Neural progenitor cell (in vitro differentiated cells): ENCODE results near the gene GOLGA7B. TPM values are rescaled to one million over a fixed set of nuclear protein-coding genes. Genes with fewer than 3 reads are reported as not detected.

Experiments used
- DNase-seq: peaks from one replicate; pipeline ENCODE4 v3.0.0-alpha.2; 2016; ENCODE audit warnings: low spot score
- H2AFZ ChIP-seq: fragments of 200-600 bp; sonication (generic); replicated peaks from 2 replicates; pipeline ENCODE4 v1.6.1; 2016; ENCODE audit warnings: antibody characterized with exemption
- H3F3A ChIP-seq: fragments of 200-600 bp; sonication (generic); 2 replicates; pipeline ENCODE4 v1.6.1; 2016; ENCODE audit warnings: antibody characterized with exemption, low read depth
- H3K27ac ChIP-seq: fragments of 200-600 bp; sonication (generic); 2 replicates; pipeline ENCODE4 v1.5.1; 2016; ENCODE audit warnings: mild to moderate bottlenecking
- H3K27me3 ChIP-seq: fragments of 200-600 bp; sonication (generic); 2 replicates; pipeline ENCODE4 v1.6.1; 2016; ENCODE audit warnings: mild to moderate bottlenecking, moderate library complexity
- H3K36me3 ChIP-seq: fragments of 200-600 bp; sonication (generic); 2 replicates; pipeline ENCODE4 v1.5.1; 2016
- H3K4me1 ChIP-seq: fragments of 200-600 bp; sonication (generic); 2 replicates; pipeline ENCODE4 v1.6.1; 2016; ENCODE audit warnings: mixed run types
- H3K4me2 ChIP-seq: fragments of 200-600 bp; sonication (generic); 2 replicates; pipeline ENCODE4 v1.6.1; 2016
- H3K4me3 ChIP-seq: fragments of 200-600 bp; sonication (generic); 2 replicates; pipeline ENCODE4 v1.5.1; 2016
- H3K79me2 ChIP-seq: fragments of 200-600 bp; sonication (generic); 2 replicates; pipeline ENCODE4 v1.6.1; 2016; ENCODE audit warnings: low read depth
- H3K9ac ChIP-seq: fragments of 200-600 bp; sonication (generic); 2 replicates; pipeline ENCODE4 v1.6.1; 2016
- H3K9me3 ChIP-seq: fragments of 200-600 bp; sonication (generic); 2 replicates; pipeline ENCODE4 v1.5.1; 2016; ENCODE audit warnings: low read depth
- H4K20me1 ChIP-seq: fragments of 200-600 bp; sonication (generic); 2 replicates; pipeline ENCODE4 v1.6.1; 2016; ENCODE audit warnings: low read depth
- H3K27ac Mint-ChIP-seq: 3 replicates; pipeline ENCODE4 v1.8.0; 2021; ENCODE audit warnings: mixed read lengths
- H3K27me3 Mint-ChIP-seq: 2 replicates; pipeline ENCODE4 v1.8.0; 2022; ENCODE audit warnings: low read depth, mild to moderate bottlenecking, inconsistent platforms, moderate library complexity, mixed read lengths; ENCODE audit not compliant: insufficient read depth
- H3K36me3 Mint-ChIP-seq: 3 replicates; pipeline ENCODE4 v1.8.0; 2021; ENCODE audit warnings: mixed read lengths
- H3K4me1 Mint-ChIP-seq: 3 replicates; pipeline ENCODE4 v1.8.0; 2021; ENCODE audit warnings: mixed read lengths
- H3K4me3 Mint-ChIP-seq: 3 replicates; pipeline ENCODE4 v1.8.0; 2021; ENCODE audit warnings: mild to moderate bottlenecking, moderate library complexity, mixed read lengths
- H3K9me3 Mint-ChIP-seq: 3 replicates; pipeline ENCODE4 v1.8.0; 2020; ENCODE audit warnings: mixed read lengths
- EZH2 ChIP-seq: fragments of 200-600 bp; sonication (generic); IDR thresholded peaks from 2 replicates; pipeline ENCODE4 v1.6.1; 2017; ENCODE audit warnings: antibody characterized with exemption, mild to moderate bottlenecking, moderate library complexity
- EZH2phosphoT487 ChIP-seq: fragments of 200-600 bp; sonication (generic); IDR thresholded peaks from 2 replicates; pipeline ENCODE4 v1.6.1; 2017; ENCODE audit warnings: antibody characterized with exemption
- total RNA-seq: library from RNA; depleted of rRNA; stranded (reverse); fragments of >200 nt; gene quantifications from 2 replicates; pipeline ENCODE4 v1.2.3, GENCODE V29; 2015; ENCODE audit warnings: low replicate concordance
- TF ChIP-seq, protein P1 (sequence below): fragments of 200-600 bp; sonication (generic); IDR thresholded peaks from 2 replicates; pipeline ENCODE4 v1.5.1; 2017; ENCODE audit warnings: antibody characterized with exemption, mild to moderate bottlenecking

The GOLGA7B gene
- total RNA-seq, 1 donor from 2014 or later, result not detected

DNA sequence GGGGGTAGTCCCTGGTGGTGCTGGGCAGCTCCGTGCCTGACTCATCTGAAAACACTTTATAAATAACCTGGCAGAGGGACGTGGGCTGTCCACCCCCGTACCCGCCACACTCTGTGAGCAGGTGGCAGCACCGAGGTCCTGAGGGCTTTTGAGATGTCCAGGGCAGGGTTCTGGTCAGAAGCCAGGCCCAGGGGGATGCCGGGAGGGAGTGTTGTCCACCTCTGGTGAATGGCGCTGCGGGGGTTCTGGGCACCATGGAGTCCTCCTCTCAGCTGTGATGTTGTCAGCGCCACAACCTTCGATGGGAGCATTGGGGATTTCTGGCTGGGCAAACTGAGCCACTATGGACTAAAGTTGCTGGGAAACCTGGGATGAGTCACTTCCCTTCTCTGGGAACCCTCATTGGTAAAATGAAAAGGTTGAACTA, 27.4 kb upstream of the GOLGA7B start:
- H3K4me1 Mint-ChIP-seq, result peaks cover 10% of the 10 kb centered on the region

DNA sequence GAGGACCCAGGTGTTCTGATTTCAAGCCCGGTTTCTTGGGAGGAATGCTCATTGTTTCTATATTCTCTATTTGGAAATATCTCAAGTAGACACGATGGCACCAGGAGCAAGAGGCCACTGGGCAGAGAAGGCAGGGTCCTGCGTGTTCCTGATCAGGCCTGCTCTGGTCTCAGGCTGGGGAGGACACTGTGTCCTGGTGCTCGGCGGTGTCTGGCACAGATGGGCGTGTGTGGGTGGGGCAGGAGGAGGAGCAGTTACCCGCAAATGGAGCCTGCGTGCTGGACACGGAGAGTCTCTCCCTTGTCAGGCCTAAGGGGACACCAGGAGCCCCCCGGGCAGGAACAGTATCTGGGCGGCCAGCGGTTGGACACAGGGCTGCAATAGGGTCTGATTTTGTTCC, 25.9 kb upstream of the GOLGA7B start:
- peaks cover 6% of the 10 kb centered on the region for H3F3A ChIP-seq
- no peak overlapping the region for H3K4me2 ChIP-seq
- H3K9ac ChIP-seq, result no peak overlapping the region
- no peaks in the 10 kb centered on the region for H3K27me3 ChIP-seq
- H3K36me3 Mint-ChIP-seq, result no peaks in the 10 kb centered on the region
- no peak overlapping the region for H2AFZ ChIP-seq
- TF ChIP-seq, protein P1, sequence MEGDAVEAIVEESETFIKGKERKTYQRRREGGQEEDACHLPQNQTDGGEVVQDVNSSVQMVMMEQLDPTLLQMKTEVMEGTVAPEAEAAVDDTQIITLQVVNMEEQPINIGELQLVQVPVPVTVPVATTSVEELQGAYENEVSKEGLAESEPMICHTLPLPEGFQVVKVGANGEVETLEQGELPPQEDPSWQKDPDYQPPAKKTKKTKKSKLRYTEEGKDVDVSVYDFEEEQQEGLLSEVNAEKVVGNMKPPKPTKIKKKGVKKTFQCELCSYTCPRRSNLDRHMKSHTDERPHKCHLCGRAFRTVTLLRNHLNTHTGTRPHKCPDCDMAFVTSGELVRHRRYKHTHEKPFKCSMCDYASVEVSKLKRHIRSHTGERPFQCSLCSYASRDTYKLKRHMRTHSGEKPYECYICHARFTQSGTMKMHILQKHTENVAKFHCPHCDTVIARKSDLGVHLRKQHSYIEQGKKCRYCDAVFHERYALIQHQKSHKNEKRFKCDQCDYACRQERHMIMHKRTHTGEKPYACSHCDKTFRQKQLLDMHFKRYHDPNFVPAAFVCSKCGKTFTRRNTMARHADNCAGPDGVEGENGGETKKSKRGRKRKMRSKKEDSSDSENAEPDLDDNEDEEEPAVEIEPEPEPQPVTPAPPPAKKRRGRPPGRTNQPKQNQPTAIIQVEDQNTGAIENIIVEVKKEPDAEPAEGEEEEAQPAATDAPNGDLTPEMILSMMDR, result no peak
- no peak for TF ChIP-seq EZH2
- no peak for TF ChIP-seq EZH2phosphoT487
- peak overlapping the region; percentile 82 for H3K27ac Mint-ChIP-seq
- H3K4me3 ChIP-seq, result no peak overlapping the region
- H3K9me3 ChIP-seq, result no peaks in the 10 kb centered on the region
- H3K27ac ChIP-seq, result no peak overlapping the region
- H3K4me1 Mint-ChIP-seq, result peaks cover 10% of the 10 kb centered on the region
- H3K27me3 Mint-ChIP-seq, result peaks cover 16% of the 10 kb centered on the region
- no peaks in the 10 kb centered on the region for H3K36me3 ChIP-seq
- H3K9me3 Mint-ChIP-seq, result no peaks in the 10 kb centered on the region
- H4K20me1 ChIP-seq, result no peaks in the 10 kb centered on the region
- no peak overlapping the region for H3K4me3 Mint-ChIP-seq
- no peaks in the 10 kb centered on the region for H3K79me2 ChIP-seq
- H3K4me1 ChIP-seq, result peaks cover 27% of the 10 kb centered on the region
- no peak for DNase-seq

More for the DNA sequence above, 27.4 kb upstream of the GOLGA7B start:
- Histone ChIP-seq H3K4me1 (peaks cover 28% of the 10 kb centered on the region), H2AFZ (no peak overlapping the region), H3K4me2 (no peak overlapping the region), H3K9ac (no peak overlapping the region), H3K27me3 (no peaks in the 10 kb centered on the region), H4K20me1 (no peaks in the 10 kb centered on the region), H3F3A (peaks cover 6% of the 10 kb centered on the region), H3K79me2 (no peaks in the 10 kb centered on the region), H3K36me3 (no peaks in the 10 kb centered on the region), H3K9me3 (no peaks in the 10 kb centered on the region), H3K4me3 (no peak overlapping the region), H3K27ac (no peak overlapping the region)
- Mint-ChIP-seq H3K36me3 (no peaks in the 10 kb centered on the region), H3K4me3 (no peak overlapping the region), H3K27ac (no peak overlapping the region), H3K27me3 (peaks cover 16% of the 10 kb centered on the region), H3K9me3 (no peaks in the 10 kb centered on the region)
- TF ChIP-seq EZH2phosphoT487, result no peak
- TF ChIP-seq, protein P1, result no peak
- no peak for TF ChIP-seq EZH2
- no peak for DNase-seq

DNA sequence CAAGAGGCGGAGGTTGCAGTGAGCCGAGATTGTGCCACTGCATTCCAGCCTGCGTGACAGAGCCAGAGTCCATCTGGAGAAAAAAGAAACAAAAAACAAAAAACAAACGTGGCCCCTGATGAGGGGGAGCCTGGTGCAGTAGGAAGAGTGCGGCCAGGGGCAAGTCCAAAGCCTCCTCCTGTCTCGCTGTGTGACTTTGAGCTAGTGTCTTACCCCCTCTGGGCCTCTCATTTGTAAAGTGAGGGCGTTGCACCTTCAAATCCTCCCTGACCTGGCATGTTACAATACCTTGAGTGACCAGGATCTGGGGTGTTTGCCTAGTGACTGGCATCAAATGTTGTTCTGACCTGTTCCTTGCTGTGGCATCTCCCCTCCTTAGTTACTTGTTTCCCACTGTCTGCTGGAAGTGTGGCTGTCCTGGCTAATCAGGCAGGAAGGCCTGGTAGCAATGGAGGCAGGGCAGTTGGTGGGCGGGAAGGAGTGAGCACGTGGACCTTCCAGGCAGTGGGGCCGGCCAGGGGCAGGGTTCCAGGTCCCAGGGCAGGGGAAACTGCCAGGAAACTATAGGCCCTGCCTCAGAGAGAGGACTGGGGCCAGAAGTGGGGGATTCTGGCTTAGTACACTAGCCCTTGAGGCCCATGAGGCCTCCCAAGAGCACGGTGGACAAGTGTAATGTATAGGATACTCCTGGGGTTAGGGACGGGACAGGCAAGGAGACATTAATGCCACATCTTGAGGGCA, 24.5 kb upstream of the GOLGA7B start:
- Mint-ChIP-seq H3K4me1 (peaks cover 10% of the 10 kb centered on the region), H3K9me3 (no peaks in the 10 kb centered on the region), H3K36me3 (no peaks in the 10 kb centered on the region), H3K4me3 (no peak overlapping the region), H3K27ac (no peak overlapping the region), H3K27me3 (peaks cover 16% of the 10 kb centered on the region)
- H3K79me2 ChIP-seq, result no peaks in the 10 kb centered on the region
- H2AFZ ChIP-seq, result no peak overlapping the region
- TF ChIP-seq EZH2, result no peak
- TF ChIP-seq, protein P1, result no peak
- TF ChIP-seq EZH2phosphoT487, result no peak
- H3K27ac ChIP-seq, result no peak overlapping the region
- H3K4me2 ChIP-seq, result no peak overlapping the region
- no peak overlapping the region for H3K9ac ChIP-seq
- H3K36me3 ChIP-seq, result no peaks in the 10 kb centered on the region
- H3K27me3 ChIP-seq, result no peaks in the 10 kb centered on the region
- H3F3A ChIP-seq, result peaks cover 6% of the 10 kb centered on the region
- H4K20me1 ChIP-seq, result no peaks in the 10 kb centered on the region
- no peak overlapping the region for H3K4me3 ChIP-seq
- peaks cover 27% of the 10 kb centered on the region for H3K4me1 ChIP-seq
- no peak for DNase-seq
- no peaks in the 10 kb centered on the region for H3K9me3 ChIP-seq
